Transverse colon (tissue), 4 donors: ENCODE measurements around the gene ARHGEF3. TPM values are rescaled to one million over a fixed set of nuclear protein-coding genes. Genes with fewer than 3 reads are reported as not detected.

Experiments
- DNase-seq: peaks from one replicate; pipeline ENCODE4 v3.0.0-alpha.2; 2019
- H3K27ac ChIP-seq, 4 donors: fragments of 200-600 bp; sonication (generic); 2 replicates each; pipeline ENCODE4 v1.5.1; 2016 to 2018; ENCODE audit warnings: inconsistent platforms in 4 of 4
- H3K27me3 ChIP-seq: fragments of 200-600 bp; sonication (generic); 2 replicates; pipeline ENCODE4 v1.5.1; 2017; ENCODE audit warnings: inconsistent platforms
- H3K36me3 ChIP-seq, 4 donors: fragments of 200-600 bp; sonication (generic); 2 replicates each; pipeline ENCODE4 v1.5.1; 2017 to 2019; ENCODE audit warnings: inconsistent platforms in 4 of 4
- H3K4me1 ChIP-seq, 4 donors: fragments of 200-600 bp; sonication (generic); 2 replicates each; pipeline ENCODE4 v1.5.1; 2017 to 2020; ENCODE audit warnings: inconsistent platforms in 4 of 4
- H3K4me3 ChIP-seq, 4 donors: fragments of 200-600 bp; sonication (generic); 1 replicate in 1 of 4; 2 replicates in 3 of 4; pipeline versions ENCODE4 v1.5.1 to v1.6.1; 2017 to 2019; ENCODE audit warnings: inconsistent platforms in 4 of 4
- H3K9me3 ChIP-seq, 2 donors: fragments of 200-600 bp; sonication (generic); 2 replicates each; pipeline ENCODE4 v1.5.1; 2017 to 2019; ENCODE audit warnings: inconsistent platforms in 2 of 2
- CTCF ChIP-seq, 5 experiments: fragments of 200-600 bp in 3 of 5; fragments of 450-650 bp in 2 of 5; sonication (generic) in 3 of 5; IDR thresholded peaks; 1 replicate in 2 of 5; 2 replicates in 3 of 5; pipeline ENCODE4 v1.5.1; 2016 to 2017; ENCODE audit warnings: antibody characterized with exemption in 5 of 5, inconsistent platforms in 3 of 5, mild to moderate bottlenecking in 2 of 5, moderate library complexity in 1 of 5
- EP300 ChIP-seq: sonication (generic); formaldehyde crosslinking; IDR thresholded peaks from one replicate; pipeline ENCODE4 v1.6.1; 2017; ENCODE audit warnings: antibody characterized with exemption, low read depth
- POLR2A ChIP-seq: fragments of 450-650 bp; IDR thresholded peaks from one replicate; pipeline ENCODE4 v1.6.1; 2016; ENCODE audit warnings: antibody characterized with exemption, mild to moderate bottlenecking, moderate library complexity
- POLR2AphosphoS5 ChIP-seq, 3 donors: sonication (generic); formaldehyde crosslinking; IDR thresholded peaks; one replicate each; pipeline ENCODE4 v1.6.1; 2016; ENCODE audit warnings: antibody characterized with exemption in 3 of 3
- WGBS, 2 donors: methylation state at CpG; one replicate each; pipeline ENCODE4 v1.1.5; 2018; ENCODE audit warnings: low coverage in 1 of 2; 5-methylcytosine and 5-hydroxymethylcytosine counted together
- in situ Hi-C, 4 donors: fragments of 200-750 bp; cut with MboI; loops; one replicate each; pipeline versions ENCODE4 v1.15.0 to v1.15.1; 2017; ENCODE audit warnings: low sequenced_read_pairs in 3 of 4, low pct_ligation_motif_present in 1 of 4, low pct_unique_long_range_greater_than_20kb in 1 of 4
- intact Hi-C: fragments of 100-400 bp; cut with DNase I; formaldehyde crosslinking; loops from one replicate; pipeline ENCODE4 v1.15.1; 2023; ENCODE audit warnings: low total_unique reads
- total RNA-seq, 4 donors: library from RNA; depleted of rRNA; stranded (reverse); fragments of >200 nt; gene quantifications; one replicate each; pipeline ENCODE4 v1.1.0, GENCODE V29; 2016

Gene ARHGEF3
- total RNA-seq, 4 donors from 2014 or later: 2.6 to 13.2 (median 5.6) TPM

GRCh38 chr3:56800832-56801661, 702 bp downstream of the ARHGEF3 start:
- no peak for DNase-seq
- Histone ChIP-seq H3K4me1 (peaks cover 13 to 42% (median 21%) of the 10 kb centered on the region in 4 donors), H3K36me3 (no peaks in the 10 kb centered on the region), H3K9me3 (no peaks in the 10 kb centered on the region), H3K27ac (peak overlapping the region; percentile 65 to 82 (median 75)), H3K27me3 (no peaks in the 10 kb centered on the region), H3K4me3 (peak overlapping the region; percentile 49 to 77 (median 57))
- TF ChIP-seq POLR2AphosphoS5 (IDR thresholded peaks at IDR 0.05) (no peak), CTCF (IDR thresholded peaks at IDR 0.05) (no peak), EP300 (no peak), POLR2A (no peak)
- in situ Hi-C loops (loop anchor here in 2 of 4 donors (10.0 to 25.0 kb wide), 2 partner anchors 184 to 186 kb away; no protein-coding TSS in a partner anchor), intact Hi-C loops (loop anchor here (5.0 kb wide), 1 partner anchor 291 kb away; no protein-coding TSS in a partner anchor)
- WGBS, 2 donors: 0 to 37% methylated on average over 6 to 19 of the region's 19 CpGs

GRCh38 chr3:56800130-56800831, 1.5 kb downstream of the ARHGEF3 start:
- intact Hi-C loops (loop anchor here (5.0 kb wide), 1 partner anchor 292 kb away; no protein-coding TSS in a partner anchor), in situ Hi-C loops (loop anchor here in 2 of 4 donors (10.0 to 25.0 kb wide), 2 partner anchors 185 to 187 kb away; no protein-coding TSS in a partner anchor)
- Histone ChIP-seq H3K27me3 (no peaks in the 10 kb centered on the region), H3K9me3 (no peaks in the 10 kb centered on the region), H3K36me3 (no peaks in the 10 kb centered on the region), H3K27ac (peak overlapping the region; percentile 65 to 82 (median 75)), H3K4me3 (peak overlapping the region in 3 of 4 donors; percentile 49 to 64 (median 50)), H3K4me1 (peaks cover 13 to 50% (median 21%) of the 10 kb centered on the region in 4 donors)
- TF ChIP-seq POLR2AphosphoS5 (IDR thresholded peaks at IDR 0.05) (peak in 2 of 3 donors; percentile 22 to 39), POLR2A (peak; percentile 19), EP300 (no peak)
- WGBS, 2 donors: 34 to 49% methylated on average over 4 to 10 of the region's 10 CpGs
- peak; percentile 45 for DNase-seq

- Histone ChIP-seq H3K27me3 (no peaks in the 10 kb centered on the region), H3K4me1 (peaks cover 13 to 56% (median 21%) of the 10 kb centered on the region in 4 donors), H3K27ac (peak overlapping the region; percentile 65 to 82 (median 72)), H3K9me3 (no peaks in the 10 kb centered on the region), H3K36me3 (no peaks in the 10 kb centered on the region), H3K4me3 (peak overlapping the region in 2 of 4 donors; percentile 5 to 64)
- TF ChIP-seq EP300: no peak
- no peak for TF ChIP-seq POLR2A
- peak; percentile 63 to 84 (median 66) for TF ChIP-seq CTCF (IDR thresholded peaks at IDR 0.05)
- peak in 1 of 3 donors; percentile 8 for TF ChIP-seq POLR2AphosphoS5 (IDR thresholded peaks at IDR 0.05)
- intact Hi-C loops: loop anchor here (2.0 to 10.0 kb wide), 2 partner anchors 97 to 185 kb away; no protein-coding TSS in a partner anchor
- no peak for DNase-seq
- in situ Hi-C loops: loop anchor here (5.0 to 10.0 kb wide), 2 partner anchors 95 to 97 kb away; no protein-coding TSS in a partner anchor
- 11 to 12% methylated on average over 4 to 7 of the region's 7 CpGs for WGBS, 2 donors
Observed at GRCh38 chr3:56799251-56799882, 2.4 kb downstream of the ARHGEF3 start.

GRCh38 chr3:56796996-56797395, 4.8 kb downstream of the ARHGEF3 start:
- Histone ChIP-seq H3K9me3 (no peaks in the 10 kb centered on the region), H3K36me3 (no peaks in the 10 kb centered on the region), H3K4me1 (peaks cover 13 to 53% (median 15%) of the 10 kb centered on the region in 4 donors), H3K4me3 (no peak overlapping the region), H3K27ac (no peak overlapping the region), H3K27me3 (no peaks in the 10 kb centered on the region)
- no peak for DNase-seq
- TF ChIP-seq EP300 (no peak), POLR2A (no peak), CTCF (IDR thresholded peaks at IDR 0.05) (no peak), POLR2AphosphoS5 (IDR thresholded peaks at IDR 0.05) (no peak)
- in situ Hi-C loops (loop anchor here (5.0 to 10.0 kb wide), 2 partner anchors 92 to 95 kb away; no protein-coding TSS in a partner anchor), intact Hi-C loops (loop anchor here (10.0 kb wide), 1 partner anchor 188 kb away; no protein-coding TSS in a partner anchor)
- 80 to 91% methylated on average over 1 to 4 of the region's 4 CpGs for WGBS, 2 donors
